Stomach (tissue), 9 donors: ENCODE measurements around the gene AAMP. TPM values are rescaled to one million over a fixed set of nuclear protein-coding genes. Genes with fewer than 3 reads are reported as not detected.

Experiments used
- DNase-seq, 2 donors: peaks; one replicate each; pipeline versions ENCODE4 v3.0.0 to v3.0.0-alpha.2; 2013 to 2019
- H3K27ac ChIP-seq, 5 donors: fragments of 200-600 bp in 4 of 5; sonication (generic) in 4 of 5; one replicate each; pipeline ENCODE4 v1.5.1; 2013 to 2019; ENCODE audit warnings: mild to moderate bottlenecking in 1 of 5, moderate library complexity in 1 of 5
- H3K27me3 ChIP-seq, 3 donors: fragments of 200-600 bp; sonication (generic); one replicate each; pipeline ENCODE4 v1.5.1; 2017 to 2019; ENCODE audit warnings: mixed run types in 1 of 3
- H3K36me3 ChIP-seq, 4 donors: fragments of 200-600 bp; sonication (generic); 1 replicate in 3 of 4; 2 replicates in 1 of 4; pipeline ENCODE4 v1.5.1; 2016 to 2019
- H3K4me1 ChIP-seq, 4 donors: fragments of 200-600 bp; sonication (generic); one replicate each; pipeline ENCODE4 v1.5.1; 2016 to 2019
- H3K4me3 ChIP-seq, 4 donors: fragments of 200-600 bp; sonication (generic) in 3 of 4; one replicate each; pipeline ENCODE4 v1.5.1; 2016 to 2019; ENCODE audit warnings: mild to moderate bottlenecking in 1 of 4
- H3K9me3 ChIP-seq, 4 donors: fragments of 200-600 bp; sonication (generic); one replicate each; pipeline ENCODE4 v1.5.1; 2016 to 2019
- EP300 ChIP-seq: sonication (generic); formaldehyde crosslinking; IDR thresholded peaks from one replicate; pipeline ENCODE4 v1.6.1; 2017; ENCODE audit warnings: antibody characterized with exemption
- POLR2A ChIP-seq, 4 donors: fragments of 450-650 bp; IDR thresholded peaks; one replicate each; pipeline ENCODE4 v1.6.1; 2016; ENCODE audit warnings: antibody characterized with exemption in 4 of 4, control low read depth in 2 of 4, mild to moderate bottlenecking in 1 of 4, moderate library complexity in 1 of 4
- POLR2AphosphoS5 ChIP-seq, 3 donors: sonication (generic); formaldehyde crosslinking; IDR thresholded peaks; one replicate each; pipeline ENCODE4 v1.6.1; 2016; ENCODE audit warnings: antibody characterized with exemption in 3 of 3
- WGBS, 5 donors: extraction: QIAGEN DNeasy Blood & Tissue Kit in 3 of 5; methylation state at CpG; one replicate each; pipeline versions ENCODE4 v1.1.5 to v1.1.7; 2013 to 2018; 5-methylcytosine and 5-hydroxymethylcytosine counted together
- intact Hi-C: fragments of 100-400 bp; cut with DNase I; formaldehyde crosslinking; loops from one replicate; pipeline ENCODE4 v1.15.1; 2023; ENCODE audit warnings: low total_unique reads
- polyA plus RNA-seq, 3 donors: library from polyadenylated mRNA; stranded (reverse); fragments of 200-250 nt; gene quantifications; one replicate each; pipeline ENCODE4 v1.2.3, GENCODE V29; 2013
- total RNA-seq, 5 donors: library from RNA; depleted of rRNA; stranded (reverse); fragments of >200 nt; gene quantifications; one replicate each; pipeline versions ENCODE4 v1.1.0 to v1.2.3, GENCODE V29; 2014 to 2016
- TF ChIP-seq, protein P1 (sequence below), 7 experiments: fragments of 450-650 bp in 4 of 7; fragments of 200-600 bp in 3 of 7; sonication (generic) in 3 of 7; IDR thresholded peaks; one replicate each; pipeline ENCODE4 v1.5.1; 2016 to 2019; ENCODE audit warnings: antibody characterized with exemption in 7 of 7, control low read depth in 2 of 7, mild to moderate bottlenecking in 1 of 7
- donor health status: healthy with polysubstance abuse.
- donor health status: Bipolar disorder and iron deficiency.
- donor health status: healthy.

Gene AAMP
- total and polyA plus RNA-seq, 8 donors: 82.6 to 218 (median 159) TPM

GRCh38 chr2:218281449-218281848 is 11.5 kb upstream of the AAMP start:
- peaks cover 54 to 71% (median 62%) of the 10 kb centered on the region in 4 donors for H3K36me3 ChIP-seq
- peaks cover 55 to 92% (median 87%) of the 10 kb centered on the region in 4 donors for H3K4me1 ChIP-seq
- TF ChIP-seq EP300 (no peak), POLR2AphosphoS5 (IDR thresholded peaks at IDR 0.05) (peak in 1 of 3 donors; percentile 53)
- intact Hi-C loops: no loop called here
- peak overlapping the region in 1 of 4 donors; percentile 5 for H3K4me3 ChIP-seq
- WGBS, 5 donors: 21 to 51% (median 31%) methylated on average over 3 of the region's 3 CpGs
- DNase-seq: peak in 1 of 2 donors; percentile 63
- H3K27ac ChIP-seq: peak overlapping the region; percentile 83 to 100 (median 99)
- H3K27me3 ChIP-seq: no peaks in the 10 kb centered on the region
- no peaks in the 10 kb centered on the region for H3K9me3 ChIP-seq

- H3K4me1 ChIP-seq: peaks cover 44 to 90% (median 78%) of the 10 kb centered on the region in 4 donors
- no peak for DNase-seq
- intact Hi-C loops: no loop called here
- no peaks in the 10 kb centered on the region for H3K27me3 ChIP-seq
- no peaks in the 10 kb centered on the region for H3K9me3 ChIP-seq
- H3K4me3 ChIP-seq: no peak overlapping the region
- H3K36me3 ChIP-seq: peaks cover 65 to 82% (median 73%) of the 10 kb centered on the region in 4 donors
- 87 to 92% (median 90%) methylated on average over 14 of the region's 14 CpGs for WGBS, 5 donors
- H3K27ac ChIP-seq: peak overlapping the region in 4 of 5 donors; percentile 85 to 100 (median 94)
- no peak for TF ChIP-seq POLR2AphosphoS5 (IDR thresholded peaks at IDR 0.05)
- TF ChIP-seq POLR2A (IDR thresholded peaks at IDR 0.05): no peak
- no peak for TF ChIP-seq EP300
- TF ChIP-seq, protein P1, sequence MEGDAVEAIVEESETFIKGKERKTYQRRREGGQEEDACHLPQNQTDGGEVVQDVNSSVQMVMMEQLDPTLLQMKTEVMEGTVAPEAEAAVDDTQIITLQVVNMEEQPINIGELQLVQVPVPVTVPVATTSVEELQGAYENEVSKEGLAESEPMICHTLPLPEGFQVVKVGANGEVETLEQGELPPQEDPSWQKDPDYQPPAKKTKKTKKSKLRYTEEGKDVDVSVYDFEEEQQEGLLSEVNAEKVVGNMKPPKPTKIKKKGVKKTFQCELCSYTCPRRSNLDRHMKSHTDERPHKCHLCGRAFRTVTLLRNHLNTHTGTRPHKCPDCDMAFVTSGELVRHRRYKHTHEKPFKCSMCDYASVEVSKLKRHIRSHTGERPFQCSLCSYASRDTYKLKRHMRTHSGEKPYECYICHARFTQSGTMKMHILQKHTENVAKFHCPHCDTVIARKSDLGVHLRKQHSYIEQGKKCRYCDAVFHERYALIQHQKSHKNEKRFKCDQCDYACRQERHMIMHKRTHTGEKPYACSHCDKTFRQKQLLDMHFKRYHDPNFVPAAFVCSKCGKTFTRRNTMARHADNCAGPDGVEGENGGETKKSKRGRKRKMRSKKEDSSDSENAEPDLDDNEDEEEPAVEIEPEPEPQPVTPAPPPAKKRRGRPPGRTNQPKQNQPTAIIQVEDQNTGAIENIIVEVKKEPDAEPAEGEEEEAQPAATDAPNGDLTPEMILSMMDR (IDR thresholded peaks at IDR 0.05): no peak
Observed at GRCh38 chr2:218280260-218280870, 10.4 kb upstream of the AAMP start.

GRCh38 chr2:218278531-218279360 is 8.8 kb upstream of the AAMP start:
- intact Hi-C loops: no loop called here
- TF ChIP-seq, protein P1 (IDR thresholded peaks at IDR 0.05): no peak
- TF ChIP-seq EP300 (no peak), POLR2A (IDR thresholded peaks at IDR 0.05) (no peak), POLR2AphosphoS5 (IDR thresholded peaks at IDR 0.05) (no peak)
- H3K36me3 ChIP-seq: peaks cover 81 to 98% (median 87%) of the 10 kb centered on the region in 4 donors
- DNase-seq: no peak
- H3K4me1 ChIP-seq: peaks cover 28 to 90% (median 73%) of the 10 kb centered on the region in 4 donors
- H3K9me3 ChIP-seq: no peaks in the 10 kb centered on the region
- H3K27ac ChIP-seq: peak overlapping the region in 4 of 5 donors; percentile 13 to 99 (median 88)
- H3K27me3 ChIP-seq: no peaks in the 10 kb centered on the region
- WGBS, 5 donors: 71 to 81% (median 75%) methylated on average over 14 to 16 of the region's 16 CpGs
- no peak overlapping the region for H3K4me3 ChIP-seq

DNA sequence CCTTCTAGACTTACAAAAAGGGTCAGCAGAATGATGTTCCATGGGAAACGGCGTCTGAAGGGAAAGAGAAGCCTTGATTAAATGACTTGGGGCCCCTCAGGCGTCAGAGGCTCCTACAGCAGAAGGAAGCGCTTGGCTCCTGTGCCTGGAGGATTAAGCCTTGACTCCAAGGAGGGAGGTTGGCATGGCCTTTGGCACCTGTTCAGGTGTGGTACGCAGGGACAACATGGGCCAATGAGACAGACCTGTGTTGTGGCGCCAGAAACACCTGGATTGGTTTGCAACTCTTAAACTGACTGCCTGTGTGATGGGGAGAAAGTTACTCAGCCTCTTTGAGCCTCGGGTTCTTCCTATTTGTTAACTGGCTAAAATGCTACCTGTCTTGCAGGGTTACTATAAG is 8.0 kb upstream of the AAMP start:
- Histone ChIP-seq H3K36me3 (peaks cover 84 to 95% (median 88%) of the 10 kb centered on the region in 4 donors), H3K9me3 (no peaks in the 10 kb centered on the region), H3K4me1 (peaks cover 23 to 90% (median 70%) of the 10 kb centered on the region in 4 donors), H3K4me3 (no peak overlapping the region), H3K27ac (peak overlapping the region in 4 of 5 donors; percentile 17 to 99 (median 88)), H3K27me3 (no peaks in the 10 kb centered on the region)
- TF ChIP-seq POLR2AphosphoS5 (IDR thresholded peaks at IDR 0.05): no peak
- intact Hi-C loops: no loop called here
- no peak for DNase-seq
- 33 to 64% (median 59%) methylated on average over 7 of the region's 7 CpGs for WGBS, 5 donors

DNA sequence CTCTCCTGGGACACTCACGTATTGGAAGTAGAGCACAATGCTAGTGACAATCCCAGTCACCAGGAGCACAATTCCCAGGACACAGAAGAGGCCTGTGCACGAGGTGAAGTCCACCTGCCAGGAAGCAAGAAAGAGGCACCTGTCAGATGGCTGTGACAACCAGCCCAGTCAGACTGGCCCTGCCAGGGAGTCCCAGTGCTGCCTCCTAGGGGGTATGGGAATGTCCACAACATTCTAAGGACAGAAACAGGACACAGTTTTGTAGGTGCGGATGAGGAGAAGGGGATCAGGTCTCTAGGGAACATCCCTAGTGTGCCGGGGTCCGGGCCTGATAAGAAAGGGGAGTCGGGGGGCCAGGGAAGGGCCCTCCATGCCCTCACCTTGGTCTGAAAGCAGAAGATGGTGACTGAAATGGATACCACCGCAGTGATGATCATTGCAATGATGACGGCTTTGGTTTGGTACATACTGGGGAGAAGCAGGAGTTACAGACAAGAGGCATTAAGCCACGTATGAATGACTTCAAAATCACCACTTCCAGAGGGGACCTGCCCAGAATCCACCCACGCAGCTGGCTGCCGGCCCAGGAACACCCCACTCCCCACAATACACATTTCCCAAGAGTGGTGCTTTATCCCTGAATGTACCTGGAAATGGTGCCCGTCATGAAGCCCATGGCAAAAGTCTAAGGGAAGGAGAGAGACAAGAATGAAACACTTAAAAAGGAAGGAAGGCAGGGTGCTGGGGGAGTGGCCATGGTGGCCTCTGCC is 7.2 kb upstream of the AAMP start:
- Histone ChIP-seq H3K27me3 (no peaks in the 10 kb centered on the region), H3K4me3 (no peak overlapping the region), H3K9me3 (no peaks in the 10 kb centered on the region), H3K4me1 (peaks cover 21 to 90% (median 70%) of the 10 kb centered on the region in 4 donors), H3K27ac (peak overlapping the region; percentile 2 to 99 (median 85)), H3K36me3 (peaks cover 84 to 88% (median 87%) of the 10 kb centered on the region in 4 donors)
- no peak for TF ChIP-seq POLR2AphosphoS5 (IDR thresholded peaks at IDR 0.05)
- TF ChIP-seq, protein P1 (IDR thresholded peaks at IDR 0.05): peak in 1 of 7 experiments; percentile 32
- 66 to 79% (median 71%) methylated on average over 11 to 12 of the region's 12 CpGs for WGBS, 5 donors
- intact Hi-C loops: no loop called here
- peak in 1 of 2 donors; percentile 15 for DNase-seq
